ENCODE results near the gene SPPL2A. TPM values are rescaled to one million over a fixed set of nuclear protein-coding genes. Genes with fewer than 3 reads are reported as not detected.

SPPL2A gene
- polyA plus RNA-seq, 1 donor (not counting 4 experiments of a cell fraction or from before 2014, with no cell fraction given): 59.4 TPM

- DNase-seq (ENCODE audit: low read depth, low spot score): no peak
- no peak for FAIRE-seq
- no peak overlapping the region for H3K27ac ChIP-seq (ENCODE audit: control insufficient read depth, insufficient read depth, low read length)
Measured at GRCh38 chr15:50750227-50750705, 15.2 kb downstream of the SPPL2A start.

GRCh38 chr15:50747523-50747922 is 18.0 kb downstream of the SPPL2A start:
- H3K36me3 ChIP-seq (ENCODE audit: control insufficient read depth in 2 of 2, extremely low read depth in 1 of 2, insufficient read depth in 2 of 2, low read length in 2 of 2): peaks cover 0 to 2% of the 10 kb centered on the region in 2 experiments
- H2AFZ ChIP-seq (ENCODE audit: control insufficient read depth, low read length): no peak overlapping the region
- no peaks in the 10 kb centered on the region for H4K20me1 ChIP-seq (ENCODE audit: control insufficient read depth, extremely low read depth, insufficient read depth, low read length)
- no peak overlapping the region for H3K27ac ChIP-seq (ENCODE audit: control insufficient read depth, insufficient read depth, low read length)
- no peak overlapping the region for H3K4me2 ChIP-seq (ENCODE audit: control insufficient read depth, extremely low read depth, insufficient read depth, low read depth, low read length)
- H3K9ac ChIP-seq (ENCODE audit: control insufficient read depth, extremely low read depth, insufficient read depth, low read length): no peak overlapping the region
- H3K27me3 ChIP-seq (ENCODE audit: control insufficient read depth, extremely low read depth, insufficient read depth, low read length): no peaks in the 10 kb centered on the region
- no peaks in the 10 kb centered on the region for H3K9me1 ChIP-seq (ENCODE audit: control insufficient read depth, extremely low read depth, insufficient read depth, low read length)
- no peak for TF ChIP-seq CTCF (optimal IDR thresholded peaks at IDR 0.05 in 1 of 3, IDR thresholded peaks at IDR 0.05 in 1 of 3, conservative IDR thresholded peaks at IDR 0.05 in 1 of 3; ENCODE audit: extremely low read depth in 1 of 3, insufficient read depth in 2 of 3, low read length in 3 of 3)
- no peak for TF ChIP-seq EZH2 (IDR thresholded peaks at IDR 0.05; ENCODE audit: low read length)
- H3K79me2 ChIP-seq (ENCODE audit: control insufficient read depth, insufficient read depth, low read length): peaks cover 4% of the 10 kb centered on the region
- H3K4me3 ChIP-seq (ENCODE audit: control insufficient read depth in 2 of 3, extremely low read depth in 1 of 3, insufficient read depth in 2 of 3, low read depth in 1 of 3, low read length in 3 of 3): no peak overlapping the region
- H3K4me1 ChIP-seq (ENCODE audit: control insufficient read depth, extremely low read depth, insufficient read depth, low read length): no peaks in the 10 kb centered on the region
- no peaks in the 10 kb centered on the region for H3K9me3 ChIP-seq (ENCODE audit: control insufficient read depth, low read depth, low read length)
- dilution Hi-C loops (cut with MboI; ENCODE audit: extremely low pct_ligation_motif_present, low sequenced_read_pairs): no loop called here
- no peak for FAIRE-seq
- DNase-seq (ENCODE audit: low read depth, low spot score): no peak

More at GRCh38 chr15:50750227-50750705, 15.2 kb downstream of the SPPL2A start:
- Histone ChIP-seq H3K79me2 (ENCODE audit: control insufficient read depth, insufficient read depth, low read length) (peaks cover 11% of the 10 kb centered on the region), H3K9ac (ENCODE audit: control insufficient read depth, extremely low read depth, insufficient read depth, low read length) (no peak overlapping the region), H3K9me3 (ENCODE audit: control insufficient read depth, low read depth, low read length) (no peaks in the 10 kb centered on the region), H3K36me3 (ENCODE audit: control insufficient read depth in 2 of 2, extremely low read depth in 1 of 2, insufficient read depth in 2 of 2, low read length in 2 of 2) (peaks cover 0 to 2% of the 10 kb centered on the region in 2 experiments), H3K27me3 (ENCODE audit: control insufficient read depth, extremely low read depth, insufficient read depth, low read length) (no peaks in the 10 kb centered on the region), H4K20me1 (ENCODE audit: control insufficient read depth, extremely low read depth, insufficient read depth, low read length) (no peaks in the 10 kb centered on the region), H3K4me2 (ENCODE audit: control insufficient read depth, extremely low read depth, insufficient read depth, low read depth, low read length) (no peak overlapping the region), H2AFZ (ENCODE audit: control insufficient read depth, low read length) (no peak overlapping the region), H3K9me1 (ENCODE audit: control insufficient read depth, extremely low read depth, insufficient read depth, low read length) (no peaks in the 10 kb centered on the region), H3K4me3 (ENCODE audit: control insufficient read depth in 2 of 3, extremely low read depth in 1 of 3, insufficient read depth in 2 of 3, low read depth in 1 of 3, low read length in 3 of 3) (no peak overlapping the region), H3K4me1 (ENCODE audit: control insufficient read depth, extremely low read depth, insufficient read depth, low read length) (peaks cover 6% of the 10 kb centered on the region)
- TF ChIP-seq CTCF (optimal IDR thresholded peaks at IDR 0.05 in 1 of 3, IDR thresholded peaks at IDR 0.05 in 1 of 3, conservative IDR thresholded peaks at IDR 0.05 in 1 of 3; ENCODE audit: extremely low read depth in 1 of 3, insufficient read depth in 2 of 3, low read length in 3 of 3) (no peak), EZH2 (IDR thresholded peaks at IDR 0.05; ENCODE audit: low read length) (no peak)
- dilution Hi-C loops (cut with MboI; ENCODE audit: extremely low pct_ligation_motif_present, low sequenced_read_pairs): loop anchor here (25.0 kb wide), 1 partner anchor 112 kb away; no protein-coding TSS in a partner anchor

Data from keratinocyte (primary cell).